Natural killer cell (primary cell): ENCODE results near the gene TRIB2. TPM values are rescaled to one million over a fixed set of nuclear protein-coding genes. Genes with fewer than 3 reads are reported as not detected.
A peak's percentile ranks its signal among the peaks of the same experiment; 100 is the strongest.

Experiments used
- ATAC-seq, 3 donors: fragments of 150-1000 bp in 2 of 3; fragments of 200-7000 bp in 1 of 3; cut with Tn5 transposase; 1 replicate in 1 of 3; 2 replicates in 2 of 3; pipeline ENCODE4 v1.10.0; 2021; ENCODE audit warnings: mild to moderate bottlenecking in 2 of 3, moderate library complexity in 2 of 3
- DNase-seq, 2 donors: peaks; one replicate each; pipeline versions ENCODE4 v3.0.0 to v3.0.0-alpha.2; 2013 to 2021; ENCODE audit warnings: mixed read lengths in 1 of 2
- H3K27ac ChIP-seq: one replicate; pipeline ENCODE4 v1.5.1; 2013; ENCODE audit warnings: mild to moderate bottlenecking, low read length
- H3K27me3 ChIP-seq: one replicate; pipeline ENCODE4 v1.6.1; 2013; ENCODE audit warnings: low read length; ENCODE audit not compliant: control insufficient read depth, insufficient read depth
- H3K36me3 ChIP-seq: one replicate; pipeline ENCODE4 v1.6.1; 2013; ENCODE audit warnings: low read length; ENCODE audit not compliant: control insufficient read depth, insufficient read depth
- H3K4me1 ChIP-seq: one replicate; pipeline ENCODE4 v1.6.1; 2013; ENCODE audit warnings: low read length; ENCODE audit not compliant: control insufficient read depth, insufficient read depth
- H3K4me3 ChIP-seq: one replicate; pipeline ENCODE4 v1.5.1; 2013; ENCODE audit warnings: low read length
- H3K9me3 ChIP-seq: one replicate; pipeline ENCODE4 v1.6.1; 2013; ENCODE audit warnings: low read length; ENCODE audit not compliant: control insufficient read depth, insufficient read depth
- H3K27ac Mint-ChIP-seq, 2 donors: one replicate each; pipeline ENCODE4 v1.8.0; 2022; ENCODE audit warnings: mild to moderate bottlenecking in 2 of 2, mixed read lengths in 2 of 2, moderate library complexity in 1 of 2
- H3K27me3 Mint-ChIP-seq, 2 donors: one replicate each; pipeline ENCODE4 v1.8.0; 2022; ENCODE audit warnings: low read depth in 2 of 2, mixed read lengths in 2 of 2
- H3K36me3 Mint-ChIP-seq: one replicate; pipeline ENCODE4 v1.8.0; 2022; ENCODE audit warnings: mixed read lengths
- H3K4me1 Mint-ChIP-seq, 2 donors: one replicate each; pipeline ENCODE4 v1.8.0; 2022; ENCODE audit warnings: mixed read lengths in 2 of 2
- H3K4me3 Mint-ChIP-seq: one replicate; pipeline ENCODE4 v1.8.0; 2022; ENCODE audit warnings: mild to moderate bottlenecking, moderate library complexity, mixed read lengths
- H3K9me3 Mint-ChIP-seq, 2 donors: one replicate each; pipeline ENCODE4 v1.8.0; 2022; ENCODE audit warnings: mixed read lengths in 2 of 2
- WGBS: methylation state at CpG from one replicate; pipeline ENCODE4 v1.1.7; 2013; ENCODE audit warnings: missing lambda C conversion rate; ENCODE audit not compliant: insufficient coverage; 5-methylcytosine and 5-hydroxymethylcytosine counted together
- intact Hi-C: fragments of 100-400 bp; cut with micrococcal nuclease; formaldehyde crosslinking; loops from one replicate; pipeline ENCODE4 v1.14.2; 2022
- total RNA-seq, 4 donors: library from RNA; stranded (reverse); fragments of 120-200 nt in 1 of 4; gene quantifications; one replicate each; pipeline versions ENCODE4 v1.2.3 to v1.2.4, GENCODE V29; 2013 to 2022
- TF ChIP-seq, protein P1 (sequence below): fragments of 200-600 bp; IDR thresholded peaks from one replicate; pipeline ENCODE4 v1.8.0; 2022; ENCODE audit warnings: antibody characterized with exemption

The TRIB2 gene
- total RNA-seq, 3 donors from 2014 or later (not counting 1 experiment from before 2014, with no cell fraction given), result 68.1 to 87.4 (median 84.5) TPM

DNA sequence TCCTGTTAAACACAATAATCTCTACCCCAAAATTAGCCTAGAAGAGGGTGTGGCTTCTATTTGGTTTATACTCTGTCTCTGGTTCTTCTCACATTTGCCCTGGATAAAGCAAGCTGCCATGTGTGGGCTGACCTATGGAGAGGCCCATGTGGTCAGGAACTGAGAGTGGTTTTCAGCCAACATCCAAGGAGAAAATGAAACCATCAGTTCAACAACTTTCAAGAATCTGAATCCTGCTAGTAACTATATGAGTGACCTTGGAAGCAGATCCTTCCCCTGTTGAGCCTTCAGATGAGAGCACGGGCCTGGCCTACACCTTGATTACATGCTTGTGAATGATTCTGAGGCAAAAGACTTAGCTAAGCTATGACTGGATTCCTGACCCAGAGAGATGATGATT lies 11.5 kb upstream of the TRIB2 start:
- ATAC-seq (peak in 1 of 3 donors; percentile 7), DNase-seq (no peak)
- Mint-ChIP-seq H3K4me1 (peaks cover 61 to 64% of the 10 kb centered on the region in 2 donors), H3K9me3 (peaks cover 2% of the 10 kb centered on the region in 2 donors), H3K4me3 (no peak overlapping the region), H3K27me3 (peaks cover 0 to 8% of the 10 kb centered on the region in 2 donors), H3K27ac (peak overlapping the region; percentile 80 to 81), H3K36me3 (no peaks in the 10 kb centered on the region)
- WGBS, result 100% methylated on average over 1 of the region's 1 CpG
- intact Hi-C loops, result no loop called here
- H3K36me3 ChIP-seq, result no peaks in the 10 kb centered on the region
- no peak overlapping the region for H3K4me3 ChIP-seq
- TF ChIP-seq, protein P1, sequence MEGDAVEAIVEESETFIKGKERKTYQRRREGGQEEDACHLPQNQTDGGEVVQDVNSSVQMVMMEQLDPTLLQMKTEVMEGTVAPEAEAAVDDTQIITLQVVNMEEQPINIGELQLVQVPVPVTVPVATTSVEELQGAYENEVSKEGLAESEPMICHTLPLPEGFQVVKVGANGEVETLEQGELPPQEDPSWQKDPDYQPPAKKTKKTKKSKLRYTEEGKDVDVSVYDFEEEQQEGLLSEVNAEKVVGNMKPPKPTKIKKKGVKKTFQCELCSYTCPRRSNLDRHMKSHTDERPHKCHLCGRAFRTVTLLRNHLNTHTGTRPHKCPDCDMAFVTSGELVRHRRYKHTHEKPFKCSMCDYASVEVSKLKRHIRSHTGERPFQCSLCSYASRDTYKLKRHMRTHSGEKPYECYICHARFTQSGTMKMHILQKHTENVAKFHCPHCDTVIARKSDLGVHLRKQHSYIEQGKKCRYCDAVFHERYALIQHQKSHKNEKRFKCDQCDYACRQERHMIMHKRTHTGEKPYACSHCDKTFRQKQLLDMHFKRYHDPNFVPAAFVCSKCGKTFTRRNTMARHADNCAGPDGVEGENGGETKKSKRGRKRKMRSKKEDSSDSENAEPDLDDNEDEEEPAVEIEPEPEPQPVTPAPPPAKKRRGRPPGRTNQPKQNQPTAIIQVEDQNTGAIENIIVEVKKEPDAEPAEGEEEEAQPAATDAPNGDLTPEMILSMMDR, result no peak
- H3K27ac ChIP-seq, result peak overlapping the region; percentile 6
- H3K27me3 ChIP-seq, result no peaks in the 10 kb centered on the region
- H3K9me3 ChIP-seq, result peaks cover 5% of the 10 kb centered on the region
- peaks cover 32% of the 10 kb centered on the region for H3K4me1 ChIP-seq

DNA sequence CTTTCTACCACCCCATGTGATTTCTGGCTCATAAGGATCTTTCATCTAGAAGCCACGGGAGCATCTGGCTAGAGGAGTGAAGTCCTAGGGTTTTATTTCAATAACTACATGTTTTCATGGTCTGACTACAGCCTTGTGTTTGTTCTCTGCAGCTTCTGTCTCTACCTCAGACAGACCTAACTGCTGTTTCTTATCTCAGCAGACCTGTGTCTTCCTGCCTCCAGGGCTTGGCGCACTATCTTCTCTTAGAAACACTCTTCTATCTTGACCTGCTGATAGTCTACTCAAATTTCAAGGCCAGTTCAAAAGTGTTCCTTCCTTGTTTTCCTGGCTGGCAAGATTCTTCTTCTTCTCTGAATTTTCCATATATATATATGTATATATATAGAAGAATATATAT lies 11.0 kb upstream of the TRIB2 start:
- Mint-ChIP-seq H3K4me3 (peak overlapping the region; percentile 42), H3K36me3 (no peaks in the 10 kb centered on the region), H3K27ac (peak overlapping the region; percentile 80 to 81), H3K4me1 (peaks cover 67 to 69% of the 10 kb centered on the region in 2 donors), H3K9me3 (peaks cover 2% of the 10 kb centered on the region in 2 donors), H3K27me3 (peaks cover 0 to 8% of the 10 kb centered on the region in 2 donors)
- Histone ChIP-seq H3K27me3 (no peaks in the 10 kb centered on the region), H3K4me1 (peaks cover 35% of the 10 kb centered on the region), H3K9me3 (peaks cover 5% of the 10 kb centered on the region), H3K27ac (peak overlapping the region; percentile 6), H3K4me3 (no peak overlapping the region), H3K36me3 (no peaks in the 10 kb centered on the region)
- intact Hi-C loops, result no loop called here
- TF ChIP-seq, protein P1, result no peak
- DNase-seq (no peak), ATAC-seq (no peak)
- WGBS, result 94% methylated on average over 2 of the region's 2 CpGs

DNA sequence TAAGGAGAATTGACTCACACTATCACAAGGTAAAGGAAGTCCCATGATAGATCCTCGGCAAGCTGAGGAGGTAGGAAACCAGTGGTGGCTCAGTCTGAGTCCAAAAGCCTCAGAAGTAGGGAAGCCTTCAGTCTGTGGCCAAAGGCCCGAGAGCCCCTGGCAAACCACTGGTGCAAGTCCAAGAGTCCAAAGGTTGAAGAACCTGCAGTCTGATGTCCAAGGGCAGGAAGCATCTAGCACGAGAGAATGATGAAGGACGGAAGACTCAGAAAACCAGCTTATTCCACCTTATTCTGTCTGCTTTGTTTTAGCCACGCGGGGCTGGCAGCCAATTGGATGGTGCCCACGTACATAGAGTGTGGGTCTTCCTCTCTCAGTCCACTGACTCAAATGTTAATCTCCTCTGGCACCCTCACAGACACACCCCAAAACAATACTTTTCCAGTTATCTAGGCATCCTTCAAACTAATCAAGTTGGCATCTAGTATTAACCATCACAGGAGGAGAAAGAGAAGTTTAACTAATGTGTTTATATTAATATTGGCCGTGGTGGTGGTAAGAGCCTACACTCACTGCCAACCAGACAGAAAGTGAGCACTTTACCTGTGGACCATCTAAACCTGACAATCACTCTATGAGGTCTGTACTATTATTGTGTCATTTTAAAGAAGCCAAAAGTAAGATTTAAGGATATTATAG lies 8.1 kb upstream of the TRIB2 start:
- TF ChIP-seq, protein P1, result no peak
- no peak for ATAC-seq

More for the DNA sequence above, 8.1 kb upstream of the TRIB2 start:
- H3K36me3 Mint-ChIP-seq, result no peaks in the 10 kb centered on the region
- Histone ChIP-seq H3K4me3 (no peak overlapping the region), H3K27me3 (no peaks in the 10 kb centered on the region), H3K4me1 (peaks cover 35% of the 10 kb centered on the region), H3K9me3 (peaks cover 5% of the 10 kb centered on the region), H3K27ac (peak overlapping the region; percentile 86), H3K36me3 (no peaks in the 10 kb centered on the region)
- peaks cover 69 to 74% of the 10 kb centered on the region in 2 donors for H3K4me1 Mint-ChIP-seq
- WGBS, result 82% methylated on average over 8 of the region's 8 CpGs
- H3K27me3 Mint-ChIP-seq, result no peaks in the 10 kb centered on the region
- H3K9me3 Mint-ChIP-seq, result peaks cover 2% of the 10 kb centered on the region in 2 donors
- H3K27ac Mint-ChIP-seq, result peak overlapping the region; percentile 93 to 94
- DNase-seq, result no peak
- intact Hi-C loops, result loop anchor here (2.0 kb wide), 2 partner anchors 252 to 256 kb away; no protein-coding TSS in a partner anchor
- peak overlapping the region; percentile 77 for H3K4me3 Mint-ChIP-seq
